Skeletal muscle tissue (tissue), 4 donors: Measurements from ENCODE around the gene PTPRM. TPM values are rescaled to one million over a fixed set of nuclear protein-coding genes. Genes with fewer than 3 reads are reported as not detected.

Experiments
- H3K27ac ChIP-seq: one replicate; pipeline ENCODE4 v1.7.0; 2013; ENCODE audit warnings: mild to moderate bottlenecking, low read depth, low read length, inconsistent platforms
- H3K27me3 ChIP-seq, 3 donors: one replicate each; pipeline ENCODE4 v1.7.0; 2013; ENCODE audit warnings: low read length in 3 of 3; ENCODE audit not compliant: control insufficient read depth in 3 of 3, insufficient read depth in 3 of 3
- H3K36me3 ChIP-seq, 3 donors: one replicate each; pipeline ENCODE4 v1.7.0; 2013; ENCODE audit warnings: low read length in 3 of 3; ENCODE audit not compliant: control insufficient read depth in 3 of 3, insufficient read depth in 3 of 3
- H3K4me1 ChIP-seq, 3 donors: one replicate each; pipeline ENCODE4 v1.7.0; 2013; ENCODE audit warnings: low read length in 3 of 3, mild to moderate bottlenecking in 3 of 3; ENCODE audit not compliant: control insufficient read depth in 3 of 3, insufficient read depth in 3 of 3
- H3K4me3 ChIP-seq, 3 donors: one replicate each; pipeline ENCODE4 v1.7.0; 2013; ENCODE audit warnings: low read length in 3 of 3
- H3K9ac ChIP-seq, 3 donors: one replicate each; pipeline ENCODE4 v1.7.0; 2013; ENCODE audit warnings: low read length in 3 of 3, mild to moderate bottlenecking in 3 of 3, moderate library complexity in 2 of 3, low read depth in 1 of 3
- H3K9me3 ChIP-seq, 3 donors: one replicate each; pipeline ENCODE4 v1.7.0; 2013; ENCODE audit warnings: low read length in 3 of 3; ENCODE audit not compliant: control insufficient read depth in 3 of 3
- total RNA-seq: library from RNA; depleted of rRNA; stranded (reverse); fragments of >200 nt; gene quantifications from one replicate; pipeline ENCODE4 v1.2.3, GENCODE V29; 2014
- donor health status: Osteomylitis.

The PTPRM gene
- total RNA-seq, 1 donor from 2014 or later = 68.9 TPM

- Histone ChIP-seq H3K9me3 (no peaks in the 10 kb centered on the region), H3K36me3 (peaks cover 0 to 6% (median 4%) of the 10 kb centered on the region in 3 donors)
Observed at GRCh38 chr18:8248576-8248975, 681.5 kb downstream of the PTPRM start.

DNA sequence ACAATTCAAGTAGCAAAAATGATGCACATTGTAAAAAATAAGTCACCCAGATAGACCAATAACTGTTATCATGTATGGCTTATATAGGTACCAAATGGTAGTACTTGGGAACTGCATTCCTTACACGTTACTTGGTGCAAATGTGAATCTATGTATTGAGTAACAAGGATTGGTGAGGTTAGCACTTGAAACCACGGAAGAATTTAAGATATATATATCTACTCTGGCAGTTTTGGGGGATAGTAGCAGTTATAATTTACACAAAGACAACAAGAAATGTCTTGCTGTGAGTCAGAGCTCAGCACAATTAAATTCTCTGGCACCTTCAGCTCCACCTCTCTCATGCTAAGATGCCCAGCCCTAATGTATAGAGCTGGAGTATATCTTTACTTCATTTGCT is 682.7 kb downstream of the PTPRM start:
- Histone ChIP-seq H3K9me3 (no peaks in the 10 kb centered on the region), H3K4me3 (no peak overlapping the region), H3K9ac (no peak overlapping the region), H3K4me1 (no peaks in the 10 kb centered on the region), H3K36me3 (peaks cover 0 to 4% (median 2%) of the 10 kb centered on the region in 3 donors), H3K27ac (no peak overlapping the region), H3K27me3 (no peaks in the 10 kb centered on the region)

More at GRCh38 chr18:8248576-8248975, 681.5 kb downstream of the PTPRM start:
- Histone ChIP-seq H3K4me1 (no peaks in the 10 kb centered on the region), H3K9ac (no peak overlapping the region), H3K27me3 (no peaks in the 10 kb centered on the region), H3K4me3 (no peak overlapping the region), H3K27ac (no peak overlapping the region)

DNA sequence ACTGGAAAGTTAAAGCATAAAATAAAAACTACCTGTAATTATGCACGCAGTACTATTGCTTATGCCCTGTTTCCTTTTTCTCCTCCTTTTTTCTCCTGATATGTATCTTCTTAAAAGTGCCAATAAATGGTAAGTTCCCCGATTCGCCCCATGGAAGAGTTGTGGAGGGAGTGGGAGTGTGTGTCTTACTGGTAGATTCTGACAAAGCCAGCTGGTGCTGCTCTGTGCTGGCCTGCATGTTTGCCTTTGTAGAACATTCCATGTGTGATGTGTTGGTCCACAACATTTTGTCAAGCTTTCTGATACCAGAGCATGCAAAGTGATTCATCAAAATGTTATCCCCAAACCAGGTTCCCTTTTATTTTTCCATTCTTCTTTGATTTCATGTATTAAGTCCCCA is 685.3 kb downstream of the PTPRM start:
- peaks cover 0 to 9% (median 5%) of the 10 kb centered on the region in 3 donors for H3K36me3 ChIP-seq
- H3K9me3 ChIP-seq = no peaks in the 10 kb centered on the region
- no peaks in the 10 kb centered on the region for H3K4me1 ChIP-seq
- no peak overlapping the region for H3K27ac ChIP-seq
- H3K27me3 ChIP-seq = no peaks in the 10 kb centered on the region
- H3K4me3 ChIP-seq = no peak overlapping the region
- no peak overlapping the region for H3K9ac ChIP-seq

- Histone ChIP-seq H3K9ac (no peak overlapping the region), H3K27me3 (no peaks in the 10 kb centered on the region), H3K27ac (no peak overlapping the region), H3K36me3 (peaks cover 0 to 9% (median 5%) of the 10 kb centered on the region in 3 donors), H3K9me3 (no peaks in the 10 kb centered on the region), H3K4me1 (peaks cover 0 to 2% (median 0%) of the 10 kb centered on the region in 3 donors), H3K4me3 (no peak overlapping the region)
Observed at GRCh38 chr18:8253944-8254343, 686.8 kb downstream of the PTPRM start.

DNA sequence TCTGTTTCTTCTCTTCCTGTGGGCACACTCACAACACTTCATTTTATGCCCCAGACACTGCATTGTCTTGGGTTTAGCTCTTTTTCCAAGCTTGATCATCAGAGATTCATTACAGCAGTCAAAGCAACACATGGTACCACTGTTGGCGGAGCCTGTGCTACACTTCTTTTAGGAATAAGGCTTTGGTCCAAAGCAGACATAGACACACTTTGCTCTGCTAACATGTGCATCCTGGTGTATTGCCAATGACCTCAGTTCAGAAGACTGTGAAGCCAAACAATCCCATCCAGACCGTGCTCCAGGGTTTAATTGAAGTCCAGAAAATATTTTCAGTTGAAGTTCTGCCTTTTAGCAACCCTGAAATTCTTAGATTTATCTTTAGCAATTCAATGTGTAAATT is 687.5 kb downstream of the PTPRM start:
- Histone ChIP-seq H3K4me3 (no peak overlapping the region), H3K27ac (no peak overlapping the region), H3K4me1 (peaks cover 0 to 2% (median 0%) of the 10 kb centered on the region in 3 donors), H3K9ac (no peak overlapping the region), H3K27me3 (no peaks in the 10 kb centered on the region), H3K9me3 (no peaks in the 10 kb centered on the region), H3K36me3 (peaks cover 0 to 9% (median 5%) of the 10 kb centered on the region in 3 donors)

GRCh38 chr18:8257851-8258434 is 690.8 kb downstream of the PTPRM start:
- Histone ChIP-seq H3K4me1 (peaks cover 0 to 2% (median 0%) of the 10 kb centered on the region in 3 donors), H3K27ac (no peak overlapping the region), H3K9ac (no peak overlapping the region), H3K27me3 (no peaks in the 10 kb centered on the region), H3K4me3 (no peak overlapping the region), H3K9me3 (no peaks in the 10 kb centered on the region), H3K36me3 (peaks cover 2 to 9% (median 8%) of the 10 kb centered on the region in 3 donors)

DNA sequence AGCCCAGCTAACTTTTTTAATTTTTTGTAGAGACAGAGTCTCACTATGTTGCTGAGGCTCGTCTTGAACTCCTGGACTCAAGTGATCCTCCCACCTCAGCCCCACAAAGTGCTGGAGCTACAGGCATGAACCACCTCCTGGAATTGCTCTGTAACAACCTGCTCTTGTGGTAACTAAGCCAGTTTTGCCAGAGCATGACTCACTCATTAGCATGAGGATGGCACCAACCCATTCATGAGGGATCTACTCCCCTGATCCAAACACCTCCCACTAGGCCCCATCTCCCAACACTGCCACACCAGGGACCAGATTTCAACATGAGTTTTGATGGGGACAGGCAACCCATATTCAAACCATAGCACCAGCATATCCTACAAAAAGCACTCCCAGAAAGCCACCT is 693.2 kb downstream of the PTPRM start:
- Histone ChIP-seq H3K9ac (no peak overlapping the region), H3K4me1 (peaks cover 0 to 2% (median 0%) of the 10 kb centered on the region in 3 donors), H3K27ac (no peak overlapping the region), H3K4me3 (no peak overlapping the region), H3K9me3 (no peaks in the 10 kb centered on the region), H3K27me3 (no peaks in the 10 kb centered on the region), H3K36me3 (peaks cover 4 to 13% (median 9%) of the 10 kb centered on the region in 3 donors)

- no peaks in the 10 kb centered on the region for H3K9me3 ChIP-seq
- H3K27me3 ChIP-seq = no peaks in the 10 kb centered on the region
- H3K4me3 ChIP-seq = no peak overlapping the region
- peaks cover 4 to 14% (median 9%) of the 10 kb centered on the region in 3 donors for H3K36me3 ChIP-seq
- H3K4me1 ChIP-seq = peaks cover 0 to 2% (median 0%) of the 10 kb centered on the region in 3 donors
- no peak overlapping the region for H3K9ac ChIP-seq
- H3K27ac ChIP-seq = no peak overlapping the region
Observed at GRCh38 chr18:8260827-8261226, 693.7 kb downstream of the PTPRM start.

- Histone ChIP-seq H3K36me3 (peaks cover 4 to 13% (median 9%) of the 10 kb centered on the region in 3 donors), H3K27me3 (no peaks in the 10 kb centered on the region), H3K4me1 (peaks cover 0 to 2% (median 0%) of the 10 kb centered on the region in 3 donors), H3K4me3 (no peak overlapping the region), H3K9ac (no peak overlapping the region), H3K9me3 (no peaks in the 10 kb centered on the region), H3K27ac (no peak overlapping the region)
Observed at GRCh38 chr18:8261651-8262091, 694.6 kb downstream of the PTPRM start.

DNA sequence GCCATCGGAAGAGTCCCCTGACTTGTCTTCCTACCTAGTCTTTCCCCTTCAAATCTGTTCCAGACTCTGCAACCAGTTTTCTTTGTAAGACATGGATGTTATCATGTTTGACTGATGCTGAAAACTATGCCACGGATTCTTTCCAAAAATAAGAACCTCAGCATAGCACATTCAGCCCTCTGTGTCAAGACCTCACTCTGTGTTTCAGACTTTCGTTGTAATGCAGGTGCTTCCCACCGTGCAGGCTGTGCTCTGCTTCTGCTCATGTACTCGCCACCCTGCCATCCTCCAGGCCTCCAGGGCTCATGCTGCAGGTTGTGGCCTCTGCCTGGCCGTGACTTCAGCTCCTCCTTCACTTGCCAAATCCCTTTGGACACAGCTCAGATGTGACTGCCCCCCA is 695.1 kb downstream of the PTPRM start:
- H3K27me3 ChIP-seq = no peaks in the 10 kb centered on the region
- H3K4me3 ChIP-seq = no peak overlapping the region
- peaks cover 4 to 9% (median 4%) of the 10 kb centered on the region in 3 donors for H3K36me3 ChIP-seq
- peaks cover 0 to 2% (median 0%) of the 10 kb centered on the region in 3 donors for H3K4me1 ChIP-seq
- no peak overlapping the region for H3K27ac ChIP-seq
- H3K9ac ChIP-seq = no peak overlapping the region
- no peaks in the 10 kb centered on the region for H3K9me3 ChIP-seq
